HepG2 (cell line): ENCODE results near the gene AXIN2. TPM values are rescaled to one million over a fixed set of nuclear protein-coding genes. Genes with fewer than 3 reads are reported as not detected.

Source experiments
- CC2D1A ChIP-seq: sonication (generic); formaldehyde crosslinking; IDR thresholded peaks from 2 replicates; pipeline ENCODE4 v1.8.1; 2023; ENCODE audit warnings: mild to moderate bottlenecking, missing genetic modification reagents
- FOXJ3 ChIP-seq: sonication (generic); formaldehyde crosslinking; IDR thresholded peaks from 2 replicates; pipeline ENCODE4 v1.4.0; 2020; ENCODE audit warnings: missing genetic modification reagents, mild to moderate bottlenecking, borderline replicate concordance
- LCORL ChIP-seq, 2 experiments: fragments of 450-650 bp in 1 of 2; sonication (generic) in 1 of 2; formaldehyde crosslinking in 1 of 2; IDR thresholded peaks; 2 replicates each; pipeline versions ENCODE4 v1.5.0 to v1.6.1; 2017 to 2020; ENCODE audit warnings: antibody characterized with exemption in 1 of 2, missing genetic modification reagents in 1 of 2
- MTF1 ChIP-seq: sonication (generic); formaldehyde crosslinking; IDR thresholded peaks from 2 replicates; pipeline ENCODE4 v1.5.0; 2020; ENCODE audit warnings: missing genetic modification reagents
- MYPOP ChIP-seq: sonication (generic); formaldehyde crosslinking; IDR thresholded peaks from 2 replicates; pipeline ENCODE4 v1.8.1; 2023; ENCODE audit warnings: mild to moderate bottlenecking, moderate library complexity, missing genetic modification reagents
- PCBP1 ChIP-seq: fragments of 200-400 bp; formaldehyde crosslinking; IDR thresholded peaks from 2 replicates; pipeline ENCODE4 v1.6.1; 2017; ENCODE audit warnings: mild to moderate bottlenecking, low read depth, low read length, borderline replicate concordance
- PHF21A ChIP-seq: sonication (generic); formaldehyde crosslinking; IDR thresholded peaks from 2 replicates; pipeline ENCODE4 v1.5.0; 2020; ENCODE audit warnings: mild to moderate bottlenecking, missing genetic modification reagents
- PHF5A ChIP-seq: IDR thresholded peaks from one replicate; pipeline ENCODE4 v1.6.1; 2018; ENCODE audit warnings: low read depth, missing genetic modification reagents; ENCODE audit not compliant: unreplicated experiment
- RBFOX2 ChIP-seq: fragments of 200-400 bp; formaldehyde crosslinking; IDR thresholded peaks from 2 replicates; pipeline ENCODE4 v1.6.1; 2017; ENCODE audit warnings: low read depth, mild to moderate bottlenecking, low read length
- RELA ChIP-seq: sonication (generic); formaldehyde crosslinking; IDR thresholded peaks from 2 replicates; pipeline ENCODE4 v1.4.0; 2020; ENCODE audit warnings: missing genetic modification reagents
- SALL2 ChIP-seq: sonication (generic); formaldehyde crosslinking; IDR thresholded peaks from 2 replicates; pipeline ENCODE4 v1.8.1; 2023; ENCODE audit warnings: mild to moderate bottlenecking, missing genetic modification reagents, inconsistent platforms
- SKI ChIP-seq: fragments of 450-650 bp; IDR thresholded peaks from one replicate; pipeline ENCODE4 v1.6.1; 2018; ENCODE audit warnings: mild to moderate bottlenecking; ENCODE audit not compliant: partially characterized antibody
- SP140L ChIP-seq: sonication (generic); formaldehyde crosslinking; IDR thresholded peaks from 2 replicates; pipeline ENCODE4 v1.4.0; 2020; ENCODE audit warnings: missing genetic modification reagents, borderline replicate concordance
- ZBTB20 ChIP-seq: sonication (generic); formaldehyde crosslinking; IDR thresholded peaks from 2 replicates; pipeline ENCODE4 v1.8.1; 2023; ENCODE audit warnings: missing genetic modification reagents, low read depth, mild to moderate bottlenecking, borderline replicate concordance
- ZBTB3 ChIP-seq: sonication (generic); formaldehyde crosslinking; IDR thresholded peaks from 2 replicates; pipeline ENCODE4 v1.4.0; 2020; ENCODE audit warnings: low read depth, mild to moderate bottlenecking, moderate library complexity, missing genetic modification reagents, borderline replicate concordance
- ZNF136 ChIP-seq: sonication (generic); formaldehyde crosslinking; IDR thresholded peaks from 2 replicates; pipeline ENCODE4 v1.8.1; 2022; ENCODE audit warnings: low read depth, mild to moderate bottlenecking, moderate library complexity, missing genetic modification reagents
- ZNF556 ChIP-seq: sonication (generic); formaldehyde crosslinking; IDR thresholded peaks from 2 replicates; pipeline ENCODE4 v1.4.0; 2020; ENCODE audit warnings: mild to moderate bottlenecking, missing genetic modification reagents, borderline replicate concordance
- ZNF687 ChIP-seq: sonication (generic); formaldehyde crosslinking; IDR thresholded peaks from 2 replicates; pipeline ENCODE4 v1.5.1; 2020; ENCODE audit warnings: mild to moderate bottlenecking, missing genetic modification reagents, moderate library complexity
- ZNF704 ChIP-seq: sonication (generic); formaldehyde crosslinking; IDR thresholded peaks from 2 replicates; pipeline ENCODE4 v1.8.1; 2023; ENCODE audit warnings: mild to moderate bottlenecking, inconsistent platforms, moderate library complexity, missing genetic modification reagents, borderline replicate concordance
- ZNF780A ChIP-seq: sonication (generic); formaldehyde crosslinking; IDR thresholded peaks from 2 replicates; pipeline ENCODE4 v1.8.0; 2022; ENCODE audit warnings: mild to moderate bottlenecking, missing genetic modification reagents, moderate library complexity
- ZNF788 ChIP-seq: sonication (generic); formaldehyde crosslinking; IDR thresholded peaks from 2 replicates; pipeline ENCODE4 v1.5.0; 2020; ENCODE audit warnings: mild to moderate bottlenecking, missing genetic modification reagents, borderline replicate concordance
- polyA plus RNA-seq, 8 experiments: library from polyadenylated mRNA; depleted of rRNA in 3 of 8; stranded (reverse) in 7 of 8; unstranded in 1 of 8; fragments of >200 nt; fragmentation: Illumina TruSeq in 4 of 8; extraction: Trizol in 4 of 8; gene quantifications; 2 replicates each; pipeline versions ENCODE4 v1.2.1 to v1.2.3, GENCODE V29; 2011 to 2016; ENCODE audit warnings: low read depth in 4 of 8, missing spikeins in 1 of 8, mixed read lengths in 1 of 8; ENCODE audit not compliant: insufficient read depth in 1 of 8
- total RNA-seq, 5 experiments: library from RNA; depleted of rRNA; stranded (reverse); fragments of >200 nt; fragmentation: Illumina TruSeq; extraction: Trizol; gene quantifications; 2 replicates each; pipeline ENCODE4 v1.2.3, GENCODE V29; 2016; ENCODE audit warnings: low read depth in 1 of 5
- TF ChIP-seq, protein P1 (sequence below): sonication (generic); formaldehyde crosslinking; IDR thresholded peaks from 2 replicates; pipeline ENCODE4 v1.4.0; 2020; ENCODE audit warnings: missing genetic modification reagents

AXIN2 gene
- total and polyA plus RNA-seq, 2 of the 13 experiments (the other 11 are each of a cell fraction or from before 2014, with no cell fraction given): 58.6 to 63.4 TPM

GRCh38 chr17:65562206-65562531, 721 bp upstream of the AXIN2 start (continued):
- peak; percentile 18 for TF ChIP-seq ZNF687 (CRISPR knock-in tag)
- TF ChIP-seq ZBTB20 (CRISPR knock-in tag): peak; percentile 45; the same call in 1 of the 2 replicates
- no peak for TF ChIP-seq LCORL (IDR thresholded peaks at IDR 0.05)
- 0 out of 2 replicates have a peak, but pooled peaks have one; percentile 56 for TF ChIP-seq LCORL (CRISPR knock-in tag; IDR thresholded peaks at IDR 0.05)
- no peak for TF ChIP-seq RELA (CRISPR knock-in tag)
- TF ChIP-seq PHF5A: peak; percentile 14
- TF ChIP-seq ZNF780A (CRISPR knock-in tag): 0 out of 2 replicates have a peak, but pooled peaks have one; percentile 6
- 0 out of 2 replicates have a peak, but pooled peaks have one; percentile 39 for TF ChIP-seq PHF21A (CRISPR knock-in tag)
- 0 out of 2 replicates have a peak, but pooled peaks have one; percentile 6 for TF ChIP-seq CC2D1A (CRISPR knock-in tag)
- 0 out of 2 replicates have a peak, but pooled peaks have one; percentile 7 for TF ChIP-seq ZNF556 (CRISPR knock-in tag)
- 0 out of 2 replicates have a peak, but pooled peaks have one; percentile 67 for TF ChIP-seq MYPOP (CRISPR knock-in tag)
- TF ChIP-seq SALL2 (CRISPR knock-in tag): 0 out of 2 replicates have a peak, but pooled peaks have one; percentile 17
- TF ChIP-seq, protein P1, sequence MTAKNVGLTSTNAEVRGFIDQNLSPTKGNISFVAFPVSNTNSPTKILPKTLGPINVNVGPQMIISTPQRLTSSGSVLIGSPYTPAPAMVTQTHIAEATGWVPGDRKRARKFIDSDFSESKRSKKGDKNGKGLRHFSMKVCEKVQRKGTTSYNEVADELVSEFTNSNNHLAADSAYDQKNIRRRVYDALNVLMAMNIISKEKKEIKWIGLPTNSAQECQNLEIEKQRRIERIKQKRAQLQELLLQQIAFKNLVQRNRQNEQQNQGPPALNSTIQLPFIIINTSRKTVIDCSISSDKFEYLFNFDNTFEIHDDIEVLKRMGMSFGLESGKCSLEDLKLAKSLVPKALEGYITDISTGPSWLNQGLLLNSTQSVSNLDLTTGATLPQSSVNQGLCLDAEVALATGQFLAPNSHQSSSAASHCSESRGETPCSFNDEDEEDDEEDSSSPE (CRISPR knock-in tag): no peak
- TF ChIP-seq ZNF788 (CRISPR knock-in tag): 0 out of 2 replicates have a peak, but pooled peaks have one; percentile 13
- peak; percentile 0 for TF ChIP-seq SKI
- peak; percentile 24; the same call in 1 of the 2 replicates for TF ChIP-seq ZNF704 (CRISPR knock-in tag)
- 0 out of 2 replicates have a peak, but pooled peaks have one; percentile 28 for TF ChIP-seq SP140L
- 0 out of 2 replicates have a peak, but pooled peaks have one; percentile 10 for TF ChIP-seq FOXJ3
- no peak for TF ChIP-seq MTF1 (CRISPR knock-in tag)
- TF ChIP-seq ZNF136 (CRISPR knock-in tag): 0 out of 2 replicates have a peak, but pooled peaks have one; percentile 27
- no peak for TF ChIP-seq PCBP1
- TF ChIP-seq ZBTB3: 0 out of 2 replicates have a peak, but pooled peaks have one; percentile 13
- TF ChIP-seq RBFOX2: 0 out of 2 replicates have a peak, but pooled peaks have one; percentile 2
